ENCODE results near the gene ZCCHC7. TPM values are rescaled to one million over a fixed set of nuclear protein-coding genes. Genes with fewer than 3 reads are reported as not detected.

ZCCHC7 gene
- total RNA-seq, 1 donor from 2014 or later, result 25.1 TPM

DNA sequence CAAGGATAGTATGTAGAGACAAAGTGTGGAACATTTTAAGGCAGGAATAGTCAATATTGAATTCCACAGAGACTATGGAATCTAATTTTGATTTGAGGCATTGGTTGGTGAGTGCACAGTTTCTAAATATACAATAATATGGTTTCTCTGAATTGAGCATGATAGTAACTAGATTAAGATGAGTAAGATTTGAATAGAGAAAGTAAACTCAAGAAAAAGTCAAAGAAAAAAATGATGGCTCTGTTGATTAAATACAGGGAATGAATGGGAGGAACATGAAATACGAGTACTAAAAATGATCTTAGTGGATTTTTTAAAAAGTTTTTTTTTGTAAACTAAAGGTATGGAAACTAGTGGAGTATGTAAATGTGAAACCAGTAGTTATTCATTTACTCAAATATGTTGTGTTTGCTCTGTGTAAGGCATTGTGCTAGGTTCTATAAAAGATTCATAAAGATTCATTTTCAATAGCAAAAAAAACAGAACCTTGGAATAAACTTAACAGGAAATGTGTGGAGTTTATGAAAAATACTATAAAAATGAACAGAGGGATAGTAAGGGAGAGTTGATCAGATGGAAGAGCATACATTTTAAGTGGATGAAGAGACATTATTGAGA, 101.2 kb downstream of the ZCCHC7 start:
- TF ChIP-seq, protein P1, sequence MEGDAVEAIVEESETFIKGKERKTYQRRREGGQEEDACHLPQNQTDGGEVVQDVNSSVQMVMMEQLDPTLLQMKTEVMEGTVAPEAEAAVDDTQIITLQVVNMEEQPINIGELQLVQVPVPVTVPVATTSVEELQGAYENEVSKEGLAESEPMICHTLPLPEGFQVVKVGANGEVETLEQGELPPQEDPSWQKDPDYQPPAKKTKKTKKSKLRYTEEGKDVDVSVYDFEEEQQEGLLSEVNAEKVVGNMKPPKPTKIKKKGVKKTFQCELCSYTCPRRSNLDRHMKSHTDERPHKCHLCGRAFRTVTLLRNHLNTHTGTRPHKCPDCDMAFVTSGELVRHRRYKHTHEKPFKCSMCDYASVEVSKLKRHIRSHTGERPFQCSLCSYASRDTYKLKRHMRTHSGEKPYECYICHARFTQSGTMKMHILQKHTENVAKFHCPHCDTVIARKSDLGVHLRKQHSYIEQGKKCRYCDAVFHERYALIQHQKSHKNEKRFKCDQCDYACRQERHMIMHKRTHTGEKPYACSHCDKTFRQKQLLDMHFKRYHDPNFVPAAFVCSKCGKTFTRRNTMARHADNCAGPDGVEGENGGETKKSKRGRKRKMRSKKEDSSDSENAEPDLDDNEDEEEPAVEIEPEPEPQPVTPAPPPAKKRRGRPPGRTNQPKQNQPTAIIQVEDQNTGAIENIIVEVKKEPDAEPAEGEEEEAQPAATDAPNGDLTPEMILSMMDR (IDR thresholded peaks at IDR 0.05), result no peak
- intact Hi-C loops (cut with DNase I), result no loop called here
- H3K36me3 ChIP-seq, result no peaks in the 10 kb centered on the region
- H3K4me3 ChIP-seq, result no peak overlapping the region
- H3K27ac ChIP-seq, result no peak overlapping the region
- no peaks in the 10 kb centered on the region for H3K27me3 ChIP-seq
- DNase-seq (ENCODE audit: low spot score in 2 of 2), result no peak
- H3K4me1 ChIP-seq, result no peaks in the 10 kb centered on the region
- no peaks in the 10 kb centered on the region for H3K9me3 ChIP-seq

DNA sequence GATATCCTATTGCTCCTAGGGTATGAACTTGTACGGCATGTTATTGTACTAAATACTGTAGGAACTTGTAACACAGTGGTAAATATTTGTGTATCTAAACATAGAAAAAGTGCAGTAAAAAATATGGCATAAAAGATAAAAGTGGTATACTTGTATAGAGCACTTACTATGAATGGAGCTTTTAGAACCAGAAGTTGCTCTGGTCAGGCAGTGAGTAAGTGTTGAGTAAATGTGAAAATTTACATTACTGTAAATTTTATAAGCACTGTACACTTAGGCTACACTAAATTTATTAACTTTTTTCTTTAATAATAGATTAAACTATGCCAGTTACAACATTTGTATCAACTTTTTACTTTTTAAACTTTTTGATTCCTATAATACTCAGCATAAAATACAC, 109.1 kb downstream of the ZCCHC7 start:
- H3K27ac ChIP-seq, result no peak overlapping the region
- intact Hi-C loops (cut with DNase I), result no loop called here
- no peaks in the 10 kb centered on the region for H3K9me3 ChIP-seq
- no peak overlapping the region for H3K4me3 ChIP-seq
- H3K36me3 ChIP-seq, result no peaks in the 10 kb centered on the region
- DNase-seq (ENCODE audit: low spot score in 2 of 2), result no peak
- no peaks in the 10 kb centered on the region for H3K4me1 ChIP-seq
- no peaks in the 10 kb centered on the region for H3K27me3 ChIP-seq
- TF ChIP-seq, protein P1 (IDR thresholded peaks at IDR 0.05), result no peak

DNA sequence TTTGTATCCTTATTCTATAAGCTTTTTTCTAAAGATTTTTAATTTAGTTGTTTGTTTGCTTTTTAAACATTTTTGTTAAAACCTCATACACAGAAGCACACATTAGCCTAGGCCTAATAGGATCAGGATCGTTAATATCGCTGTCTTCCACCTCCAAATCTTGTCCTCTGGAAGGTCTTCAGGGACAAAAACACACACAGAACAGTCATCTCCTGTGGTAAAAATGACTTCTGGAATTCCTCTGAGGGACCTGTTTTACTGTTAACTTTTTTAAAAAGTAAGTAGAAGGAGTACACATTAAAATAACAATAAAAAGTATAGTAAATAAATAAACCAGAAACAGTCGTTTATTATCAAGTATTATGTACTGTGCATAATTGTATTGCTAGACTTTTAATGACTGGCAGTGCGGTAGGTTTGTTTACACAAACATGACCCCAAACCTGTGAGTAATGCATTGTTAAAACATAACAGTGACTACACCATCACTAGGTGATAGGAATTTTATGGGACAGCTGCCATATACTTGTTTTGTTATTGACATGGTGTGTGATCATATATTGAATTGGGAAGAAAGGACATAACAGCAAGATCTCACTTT, 109.6 kb downstream of the ZCCHC7 start:
- no peaks in the 10 kb centered on the region for H3K9me3 ChIP-seq
- no peaks in the 10 kb centered on the region for H3K36me3 ChIP-seq
- TF ChIP-seq, protein P1 (IDR thresholded peaks at IDR 0.05), result no peak
- no peaks in the 10 kb centered on the region for H3K4me1 ChIP-seq
- H3K27ac ChIP-seq, result no peak overlapping the region
- H3K4me3 ChIP-seq, result no peak overlapping the region
- H3K27me3 ChIP-seq, result no peaks in the 10 kb centered on the region
- no peak for DNase-seq (ENCODE audit: low spot score in 2 of 2)
- intact Hi-C loops (cut with DNase I), result no loop called here

DNA sequence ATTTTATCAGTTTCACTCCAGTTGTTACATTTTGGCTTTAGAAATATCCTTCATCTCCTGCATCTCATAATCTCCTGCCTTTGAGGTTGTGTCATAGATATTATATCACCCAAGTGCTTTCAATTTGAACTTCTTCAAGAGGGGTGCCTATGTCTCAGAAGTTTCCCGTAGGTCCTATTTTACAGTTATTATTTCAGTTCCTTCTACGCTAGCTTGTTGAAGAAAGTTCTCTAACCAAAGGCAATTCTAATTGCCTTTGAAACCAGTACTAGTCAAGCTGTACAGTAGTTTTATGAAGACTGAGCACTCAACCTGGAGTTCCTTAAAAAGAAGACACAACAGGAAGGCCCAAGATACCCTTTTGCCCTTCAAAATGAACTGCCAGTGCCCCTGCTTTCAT, 116.4 kb downstream of the ZCCHC7 start:
- Histone ChIP-seq H3K27me3 (no peaks in the 10 kb centered on the region), H3K36me3 (no peaks in the 10 kb centered on the region), H3K4me3 (no peak overlapping the region), H3K27ac (no peak overlapping the region), H3K4me1 (no peaks in the 10 kb centered on the region), H3K9me3 (no peaks in the 10 kb centered on the region)
- DNase-seq (ENCODE audit: low spot score in 2 of 2), result no peak
- TF ChIP-seq, protein P1 (IDR thresholded peaks at IDR 0.05), result no peak
- intact Hi-C loops (cut with DNase I), result no loop called here

DNA sequence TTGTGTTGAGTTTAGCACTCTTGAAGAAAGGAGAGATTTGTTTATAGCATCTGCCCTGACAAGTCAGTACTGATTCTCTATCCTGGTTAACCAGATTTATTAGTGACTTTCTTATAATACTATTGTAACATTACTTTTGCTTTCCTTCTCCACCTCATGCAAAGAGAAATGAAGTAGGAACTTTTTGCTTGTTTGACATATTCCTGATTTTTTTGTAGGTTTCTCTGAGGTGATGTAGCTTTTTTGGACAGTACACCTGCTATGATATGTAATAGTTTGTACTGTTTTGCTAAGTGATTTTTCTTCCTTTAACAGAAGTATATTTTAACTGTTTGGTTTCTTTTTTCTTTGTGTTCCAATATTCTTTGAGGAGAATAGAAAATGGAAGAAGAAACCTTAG, 117.7 kb downstream of the ZCCHC7 start:
- no peaks in the 10 kb centered on the region for H3K27me3 ChIP-seq
- no peak overlapping the region for H3K27ac ChIP-seq
- no peak overlapping the region for H3K4me3 ChIP-seq
- no peaks in the 10 kb centered on the region for H3K36me3 ChIP-seq
- no peaks in the 10 kb centered on the region for H3K4me1 ChIP-seq
- TF ChIP-seq, protein P1 (IDR thresholded peaks at IDR 0.05), result no peak
- intact Hi-C loops (cut with DNase I), result no loop called here
- DNase-seq (ENCODE audit: low spot score in 2 of 2), result no peak
- H3K9me3 ChIP-seq, result no peaks in the 10 kb centered on the region
